Limb (tissue), 2 donors: ENCODE measurements around the gene INO80D.
A peak's percentile ranks its signal among the peaks of the same experiment; 100 is the strongest.
"Not testable (repeated sequence)": the region's sequence is repeated elsewhere in the genome, so short reads cannot be mapped to it uniquely, and the experiment has no call there.

Source experiments
- DNase-seq, 2 donors: peaks; one replicate each; pipeline ENCODE4 v3.0.0-alpha.2; 2016; ENCODE audit errors: extremely low spot score in 2 of 2

INO80D gene, protein sequence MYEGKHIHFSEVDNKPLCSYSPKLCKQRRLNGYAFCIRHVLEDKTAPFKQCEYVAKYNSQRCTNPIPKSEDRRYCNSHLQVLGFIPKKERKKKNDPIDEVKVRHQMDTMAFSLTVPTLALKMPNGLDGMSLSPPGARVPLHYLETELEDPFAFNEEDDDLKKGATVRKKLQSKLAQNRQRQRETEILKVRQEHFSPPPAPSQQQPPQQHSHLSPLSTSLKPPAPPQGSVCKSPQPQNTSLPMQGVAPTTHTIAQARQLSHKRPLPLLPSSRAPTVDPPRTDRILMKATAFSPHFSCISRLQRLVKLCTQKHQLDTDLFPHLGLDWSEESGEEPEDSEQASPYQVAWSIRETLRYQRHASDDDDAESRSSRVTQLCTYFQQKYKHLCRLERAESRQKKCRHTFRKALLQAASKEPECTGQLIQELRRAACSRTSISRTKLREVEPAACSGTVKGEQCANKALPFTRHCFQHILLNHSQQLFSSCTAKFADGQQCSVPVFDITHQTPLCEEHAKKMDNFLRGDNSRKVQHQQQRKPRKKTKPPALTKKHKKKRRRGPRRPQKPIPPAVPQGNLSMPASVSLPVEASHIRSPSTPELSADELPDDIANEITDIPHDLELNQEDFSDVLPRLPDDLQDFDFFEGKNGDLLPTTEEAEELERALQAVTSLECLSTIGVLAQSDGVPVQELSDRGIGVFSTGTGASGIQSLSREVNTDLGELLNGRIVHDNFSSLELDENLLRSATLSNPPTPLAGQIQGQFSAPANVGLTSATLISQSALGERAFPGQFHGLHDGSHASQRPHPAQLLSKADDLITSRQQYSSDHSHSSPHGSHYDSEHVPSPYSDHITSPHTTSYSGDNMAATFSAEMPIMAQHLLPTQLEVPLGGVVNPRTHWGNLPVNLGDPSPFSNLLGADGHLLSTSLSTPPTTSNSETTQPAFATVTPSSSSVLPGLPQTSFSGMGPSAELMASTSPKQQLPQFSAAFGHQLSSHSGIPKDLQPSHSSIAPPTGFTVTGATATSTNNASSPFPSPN

DNA sequence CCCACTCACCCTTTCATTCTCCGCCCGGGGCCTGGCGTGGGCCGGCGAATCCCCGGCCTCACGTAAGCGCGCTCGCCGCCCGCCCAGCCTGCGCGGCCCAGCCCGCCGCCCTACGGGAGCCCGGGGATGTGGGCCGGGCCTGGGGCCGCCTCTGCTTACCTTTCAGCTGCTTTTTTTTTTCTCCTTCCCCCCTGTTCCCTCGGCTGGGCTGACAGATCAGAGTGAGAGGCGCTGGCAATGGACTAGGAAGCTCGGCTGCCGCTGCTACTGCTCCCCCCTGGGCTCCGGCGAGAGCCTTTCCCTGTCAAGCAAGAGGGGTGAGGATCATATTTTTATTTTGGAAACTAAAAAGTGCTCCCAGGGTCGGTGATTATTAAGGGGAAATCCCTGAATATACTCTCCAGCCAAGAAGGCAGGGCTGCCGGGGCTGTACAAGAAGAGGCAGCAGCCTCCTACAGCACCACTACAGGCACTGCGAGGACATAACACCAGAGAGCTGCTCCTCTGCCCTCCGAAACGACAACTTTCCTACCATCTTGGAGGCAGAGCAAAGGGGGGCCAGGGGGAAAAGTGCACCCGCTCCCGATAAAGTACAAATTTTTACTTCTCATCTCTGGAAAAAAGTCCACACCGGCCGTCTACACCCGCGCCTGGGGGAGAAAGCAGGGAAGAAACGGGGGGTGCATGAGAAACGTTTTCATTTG is at the start of gene INO80D:
Gene INO80D (minus strand): TSS at position 433 of the 704 bp plus-strand sequence. CDS start 23,158 bp downstream, outside the sequence.
- DNase-seq: peak; percentile 87 to 94

DNA sequence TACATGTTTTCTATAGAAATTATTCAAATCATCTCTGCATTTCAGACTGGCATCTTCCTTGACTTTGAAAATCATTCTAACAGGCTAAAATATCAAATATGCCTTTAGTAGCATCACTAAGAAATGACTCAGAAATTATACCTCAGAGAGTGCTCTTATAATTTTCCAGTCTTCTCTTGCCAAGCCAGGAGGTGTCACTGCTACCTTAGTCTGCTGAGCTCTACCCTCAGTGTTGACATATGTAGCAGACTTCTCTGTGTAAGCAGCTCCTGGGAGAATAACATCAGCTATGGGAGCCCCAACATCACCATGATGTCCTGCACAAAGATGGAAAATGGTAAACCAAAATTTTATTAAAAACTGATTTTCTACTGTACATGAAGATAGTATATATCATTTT is 41.7 kb upstream of the INO80D start:
- DNase-seq: no peak

DNA sequence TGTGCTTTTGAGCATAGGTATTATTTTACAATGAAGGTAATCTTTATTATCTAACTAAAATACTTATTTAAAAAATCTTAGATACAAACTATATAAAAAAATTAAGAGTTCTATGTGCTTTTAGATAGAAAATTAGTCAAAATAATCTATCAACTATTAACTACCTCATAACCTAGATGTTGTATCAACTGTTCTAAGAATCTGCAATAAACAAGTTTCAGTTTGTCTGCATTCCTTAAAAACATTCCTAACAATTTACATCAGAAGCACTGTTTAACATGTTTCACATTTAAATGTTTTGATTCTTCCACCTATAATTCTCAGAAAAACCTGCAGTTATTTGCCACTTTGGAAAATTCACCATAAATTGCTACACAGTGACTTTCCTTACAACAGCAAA is 39.9 kb upstream of the INO80D start:
- no peak for DNase-seq

DNA sequence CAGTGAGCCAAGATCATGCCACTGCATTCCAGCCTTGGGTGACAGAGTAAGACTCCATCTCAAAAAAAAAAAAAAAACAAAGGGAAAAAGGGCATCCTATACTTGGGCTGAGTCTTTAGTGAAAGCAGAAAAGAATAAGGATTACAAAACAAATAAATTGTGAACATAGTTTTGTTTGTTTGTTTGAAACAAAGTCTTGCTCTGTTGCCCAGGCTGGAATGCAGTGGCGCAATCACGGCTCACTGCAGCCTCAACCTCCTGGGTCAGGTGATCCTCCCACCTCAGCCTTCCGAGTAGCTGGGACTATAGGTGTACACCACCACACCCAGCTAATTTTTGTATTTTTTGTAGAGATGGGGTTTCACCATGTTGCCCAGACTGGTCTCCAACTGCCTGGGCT is 36.6 kb upstream of the INO80D start:
- not testable (repeated sequence) for DNase-seq

DNA sequence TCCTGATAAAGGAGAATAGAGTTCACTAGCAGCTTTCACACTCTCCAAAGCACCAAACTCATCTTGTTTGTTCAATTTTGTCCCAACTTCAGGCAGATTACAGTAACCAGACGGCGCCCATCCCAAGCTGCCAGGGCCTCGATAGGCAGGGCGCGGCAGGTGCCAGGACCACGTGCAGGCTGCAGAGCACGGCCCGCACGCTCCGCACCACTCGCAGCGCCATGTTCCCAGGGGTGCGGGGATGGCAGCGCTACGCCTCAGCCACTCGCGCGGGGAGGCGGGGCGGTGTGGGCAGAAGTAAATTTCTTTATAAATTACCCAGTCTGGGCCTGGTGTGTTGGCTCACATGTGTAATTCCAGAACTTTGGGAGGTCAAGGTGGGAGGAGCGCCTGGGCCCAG is 30.3 kb upstream of the INO80D start:
- no peak for DNase-seq

DNA sequence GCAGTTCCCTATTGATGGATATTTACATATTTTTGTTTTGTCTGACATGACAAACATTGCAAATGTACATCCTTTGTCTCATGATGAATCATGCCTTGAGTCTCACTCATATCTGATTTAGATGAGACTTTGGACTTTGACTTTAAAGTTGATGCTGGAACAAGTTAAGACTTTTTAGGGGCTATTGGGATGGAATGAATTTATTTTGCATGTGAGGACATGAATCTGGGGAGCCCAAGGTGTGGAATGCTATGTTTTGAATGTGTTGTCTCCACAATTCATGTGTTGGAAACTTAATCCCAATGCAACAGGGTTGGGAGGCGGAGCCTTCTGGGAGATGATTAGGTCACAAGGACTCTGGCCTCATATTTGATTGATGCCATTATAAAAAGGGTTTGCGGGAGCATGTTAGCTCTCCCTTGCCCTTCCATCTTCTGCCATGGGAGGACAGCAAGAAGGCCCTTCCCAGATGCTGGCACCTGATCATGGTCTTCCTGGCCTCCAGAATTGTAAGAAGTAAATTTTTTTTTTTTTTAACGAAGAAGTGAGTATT is 29.1 kb upstream of the INO80D start:
- no peak for DNase-seq

DNA sequence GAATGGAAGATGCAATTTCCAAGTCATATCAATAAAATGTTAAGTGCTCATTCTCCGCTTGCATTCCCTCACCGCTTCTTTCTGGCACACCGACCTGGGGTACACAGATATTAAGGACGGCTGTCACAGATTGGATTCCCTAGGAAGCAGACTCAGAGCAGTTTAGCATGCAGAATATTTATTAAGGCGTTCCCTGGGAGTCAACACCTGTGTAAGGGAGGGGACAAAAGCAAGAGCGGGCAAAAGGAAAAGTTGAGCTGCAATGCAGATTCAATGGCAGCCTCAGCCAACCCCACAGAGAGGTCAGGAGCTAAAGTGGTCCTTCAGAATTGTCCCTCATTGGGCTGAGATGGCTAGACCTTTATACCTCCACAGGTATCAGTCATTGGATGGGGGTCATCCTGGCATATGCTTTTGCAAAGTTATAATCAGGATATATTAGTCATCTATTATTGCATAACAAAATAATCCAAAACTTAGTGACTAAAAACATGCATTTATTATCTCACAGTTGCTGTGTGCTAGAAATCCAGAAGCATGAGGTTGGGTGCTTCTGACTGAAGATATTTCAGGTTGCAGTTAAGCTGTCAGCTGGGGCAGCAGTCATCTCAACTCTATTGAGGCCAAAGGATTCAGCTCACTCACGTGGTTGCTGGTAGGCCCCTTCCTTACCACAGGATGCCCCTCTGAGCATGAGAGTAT is 27.0 kb upstream of the INO80D start:
- no peak for DNase-seq

DNA sequence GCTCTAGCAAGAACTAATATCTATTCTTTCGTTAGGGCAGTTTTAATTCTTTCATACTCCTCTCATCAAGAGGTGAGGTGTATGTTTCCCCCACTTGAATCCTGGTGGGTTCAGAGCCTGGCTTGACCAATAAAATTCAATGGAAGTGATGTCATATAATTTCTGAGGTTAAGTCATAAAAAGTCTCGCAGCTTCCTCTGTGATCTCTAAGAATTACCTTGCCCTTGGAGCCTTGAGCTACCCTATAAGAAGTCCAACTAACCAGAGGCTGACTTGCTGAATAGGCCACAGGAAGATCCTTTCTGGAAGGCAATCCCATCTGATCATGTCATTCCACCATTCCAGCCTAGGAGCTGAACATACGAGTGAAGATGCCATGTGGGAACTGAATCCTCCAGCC is 26.1 kb upstream of the INO80D start:
- DNase-seq: no peak

DNA sequence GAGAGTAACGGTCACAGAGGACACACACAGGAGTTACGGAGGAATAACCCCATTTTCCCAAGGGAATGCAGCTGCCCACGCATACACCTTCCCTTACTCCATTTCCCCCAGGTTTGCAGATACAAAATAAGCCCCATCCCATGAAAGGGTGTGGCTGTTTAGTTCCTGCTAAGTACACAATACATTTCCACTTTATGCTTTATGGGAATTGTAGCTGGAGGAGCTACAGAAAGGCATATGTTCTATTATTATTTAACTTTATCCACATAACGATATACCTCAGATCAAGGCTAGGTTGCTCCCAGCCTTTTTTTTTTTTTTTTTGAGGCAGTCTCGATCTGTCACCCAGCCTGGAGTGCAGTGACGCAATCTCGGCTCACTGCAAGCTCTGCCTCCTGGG is 22.7 kb upstream of the INO80D start:
- no peak for DNase-seq

DNA sequence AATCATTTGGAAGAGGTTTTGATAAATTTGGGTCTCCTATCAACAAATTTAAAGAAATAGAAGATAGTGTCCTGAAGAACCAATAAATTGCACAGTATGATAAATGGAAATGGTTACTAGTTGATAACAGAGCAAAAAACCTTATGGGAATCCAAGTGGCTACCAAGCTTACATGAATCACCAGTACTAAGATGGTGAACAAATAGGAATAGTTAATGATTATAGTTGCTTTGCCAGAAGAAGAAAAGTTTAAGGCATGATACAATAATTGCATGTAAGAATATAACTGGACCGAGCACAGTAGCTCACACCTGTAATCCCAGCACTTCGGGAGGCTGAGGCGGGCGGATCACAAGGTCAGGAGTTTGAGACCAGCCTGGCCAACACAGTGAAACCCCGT is 19.6 kb upstream of the INO80D start:
- no peak for DNase-seq

DNA sequence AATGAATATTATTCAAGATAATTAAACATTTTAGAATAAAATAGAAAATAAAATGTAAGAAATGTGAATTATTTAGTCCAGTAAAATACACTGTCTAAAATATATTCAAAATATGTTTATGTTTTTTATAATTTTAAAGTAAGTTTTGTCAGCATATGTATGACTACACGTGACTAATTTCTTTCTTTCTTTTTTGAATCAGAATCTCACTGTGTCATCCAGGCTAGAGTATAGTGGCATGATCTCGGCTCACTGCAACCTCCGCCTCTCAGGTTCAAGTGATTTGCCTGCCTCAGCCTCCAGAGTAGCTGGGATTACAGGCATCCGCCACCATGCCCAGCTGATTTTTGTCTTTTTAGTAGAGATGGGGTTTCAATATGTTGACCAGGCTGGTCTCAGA is 19.1 kb upstream of the INO80D start:
- DNase-seq: no peak

DNA sequence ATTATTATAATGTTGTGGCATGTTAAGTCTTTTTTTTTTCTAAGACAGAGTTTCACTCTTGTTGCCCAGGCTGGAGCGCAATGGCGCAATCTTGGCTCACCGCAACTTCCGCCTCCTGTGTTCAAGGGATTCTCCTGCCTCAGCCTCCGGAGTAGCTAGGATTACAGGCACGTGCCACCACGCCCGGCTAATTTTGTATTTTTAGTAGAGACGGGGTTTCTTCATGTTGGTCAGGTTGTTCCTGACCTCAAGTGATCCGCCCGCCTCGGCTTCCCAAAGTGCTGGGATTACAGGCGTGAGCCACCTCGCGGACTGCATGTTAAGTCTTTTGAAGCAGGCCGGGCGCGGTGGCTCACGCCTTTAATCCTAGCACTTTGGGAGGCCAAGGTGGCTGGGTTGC is 12.9 kb upstream of the INO80D start:
- not testable (repeated sequence) for DNase-seq

DNA sequence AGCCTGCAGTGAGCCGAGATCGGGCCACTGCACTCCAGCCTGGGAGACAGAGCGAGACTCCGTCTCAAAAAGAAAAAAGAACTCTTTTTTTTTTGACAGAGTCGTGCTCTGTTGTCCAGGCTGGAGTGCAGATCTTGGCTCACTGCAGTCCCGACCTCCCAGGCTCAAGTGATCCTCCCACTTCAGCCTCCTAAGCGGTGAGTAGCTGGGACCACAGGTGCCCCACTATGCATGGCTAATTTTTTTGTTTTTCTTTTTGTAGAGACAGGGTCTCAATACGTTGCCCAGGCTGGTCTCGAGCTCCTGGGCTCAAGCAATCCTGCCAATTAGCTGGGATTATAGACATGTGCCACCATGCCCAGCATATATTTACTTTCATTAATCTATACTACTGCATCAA is 12.5 kb upstream of the INO80D start:
- no peak for DNase-seq

DNA sequence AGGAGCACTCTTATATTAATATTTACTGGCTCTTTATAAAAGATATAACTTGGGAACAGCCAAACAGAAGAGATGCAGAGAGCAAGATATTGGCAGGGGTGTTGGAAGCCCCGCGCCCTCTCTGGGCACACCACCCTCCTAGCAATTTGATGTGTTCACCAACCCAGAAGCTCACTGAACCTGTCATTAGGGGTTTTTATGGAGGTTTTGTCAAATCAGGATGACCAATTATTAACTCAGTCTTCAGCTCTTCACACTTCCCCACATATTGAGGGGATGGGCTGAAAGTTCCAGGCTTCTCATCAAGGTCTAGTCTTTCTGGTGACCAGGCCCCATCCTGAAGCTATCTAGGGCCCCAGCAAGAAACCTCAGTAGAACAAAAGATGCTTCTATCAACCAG is 10.9 kb upstream of the INO80D start:
- no peak for DNase-seq

DNA sequence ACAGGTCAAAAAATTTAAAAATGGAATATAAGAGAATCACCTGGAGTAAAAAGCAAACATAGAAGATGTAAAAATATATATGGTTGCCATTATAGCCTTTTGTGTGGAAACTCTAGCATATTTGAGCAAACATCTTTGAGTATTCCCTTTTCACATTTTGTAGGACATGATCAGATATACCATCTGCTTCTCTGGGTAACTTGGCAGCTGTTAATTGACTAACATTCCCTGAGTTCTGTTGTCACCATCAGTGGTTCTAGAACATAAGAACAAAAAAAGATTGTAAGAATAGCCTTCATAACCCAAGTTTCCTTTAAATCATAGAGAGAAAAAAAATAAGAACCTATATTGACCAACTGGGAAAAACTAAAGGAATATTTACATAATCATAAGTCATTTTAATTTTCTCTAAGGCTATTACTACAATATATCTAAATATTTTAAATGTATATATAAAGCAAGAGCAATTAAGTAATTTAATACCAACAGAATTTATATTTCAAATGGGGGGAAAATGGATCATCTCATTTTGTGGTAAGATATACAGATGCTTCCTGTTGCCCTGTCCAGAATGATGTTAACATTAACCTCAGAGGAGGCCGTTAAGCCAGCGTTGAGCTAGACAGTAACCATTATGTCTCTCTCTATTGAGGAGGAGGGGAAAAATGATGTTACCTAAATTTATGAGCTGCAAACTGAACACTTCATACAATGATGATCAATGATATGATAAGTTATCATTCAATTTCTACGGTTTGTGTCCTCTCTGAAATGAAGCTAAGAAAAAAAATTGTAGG is 9.8 kb upstream of the INO80D start:
- DNase-seq: no peak

DNA sequence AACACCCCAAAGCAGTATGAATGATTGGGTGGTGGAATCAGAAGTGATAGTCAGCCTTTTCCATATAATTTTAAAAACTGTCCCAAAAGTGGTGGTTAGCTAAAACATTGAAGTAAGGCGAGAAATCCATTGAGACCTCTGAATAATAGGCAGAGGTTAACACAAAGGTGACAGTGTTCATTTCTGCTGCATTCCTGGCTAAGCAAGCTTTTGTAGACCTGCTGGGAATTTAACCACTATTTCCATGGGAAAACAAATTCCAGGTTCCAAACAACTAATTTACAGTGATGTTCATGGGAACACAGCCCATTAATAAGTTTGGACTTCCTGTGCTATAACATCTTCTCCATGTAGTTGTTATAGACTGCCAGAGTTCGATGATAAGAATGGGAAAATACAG is 6.3 kb upstream of the INO80D start:
- no peak for DNase-seq

DNA sequence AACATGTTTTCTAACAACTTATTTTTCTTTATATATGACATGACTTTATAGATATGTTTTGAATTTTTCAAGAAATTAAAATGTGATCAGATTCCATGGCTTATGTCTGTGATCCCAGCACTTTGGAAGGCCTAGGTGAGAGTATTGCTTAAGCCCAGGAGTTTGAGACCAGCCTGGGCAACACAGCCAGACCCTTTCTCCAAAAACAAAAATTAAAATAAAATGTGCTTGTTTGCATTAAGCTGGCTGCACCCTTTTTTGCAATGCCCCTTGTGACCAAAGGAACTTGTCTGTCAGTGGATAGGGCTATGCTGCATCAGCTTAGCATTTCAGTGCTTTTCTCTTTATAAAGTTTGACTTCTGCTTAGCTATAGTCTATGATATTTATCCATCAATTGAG is 2.3 kb upstream of the INO80D start:
- DNase-seq: no peak

DNA sequence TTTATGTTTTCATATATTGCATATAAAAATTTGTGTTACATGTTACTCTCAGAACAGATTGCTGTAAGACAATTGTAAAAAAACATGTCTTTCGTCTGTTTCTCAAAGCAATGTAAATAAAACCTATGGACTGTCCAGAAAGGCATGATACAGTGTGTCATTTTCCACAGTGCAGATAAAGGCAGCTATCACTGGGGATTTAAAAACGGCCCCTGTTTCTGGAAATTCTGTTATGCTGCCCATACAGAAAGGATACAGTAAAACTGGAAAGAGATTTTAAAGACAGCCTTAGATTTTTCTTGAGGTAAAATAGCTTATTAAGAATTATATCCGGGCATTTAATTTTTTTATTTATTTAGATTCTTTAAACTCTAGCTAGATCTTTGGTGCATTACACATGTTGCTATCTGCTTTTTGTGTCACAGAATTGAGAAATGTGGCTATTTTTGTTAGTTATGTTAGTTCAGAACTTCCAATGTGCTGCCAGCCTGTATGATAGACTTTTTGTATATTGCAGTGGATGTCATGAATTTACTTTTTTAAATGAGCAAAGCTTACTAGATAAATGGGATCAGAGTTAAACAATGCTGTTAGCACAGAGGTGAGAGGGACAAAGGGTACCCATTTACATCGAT is 859 bp upstream of the INO80D start:
- peak in 1 of 2 donors; percentile 14 for DNase-seq
